HUES64 (cell line): ENCODE results near the gene OR4F15.

Experiments used
- H3K27ac ChIP-seq: 2 replicates; pipeline ENCODE4 v1.7.0; 2013; ENCODE audit warnings: low read depth, low read length, inconsistent platforms
- H3K27me3 ChIP-seq: 2 replicates; pipeline ENCODE4 v1.6.1; 2013; ENCODE audit warnings: mild to moderate bottlenecking, low read length; ENCODE audit not compliant: insufficient read depth
- H3K36me3 ChIP-seq: 2 replicates; pipeline ENCODE4 v1.6.1; 2013; ENCODE audit warnings: mild to moderate bottlenecking, low read length; ENCODE audit not compliant: insufficient read depth
- H3K4me1 ChIP-seq: 2 replicates; pipeline ENCODE4 v1.6.1; 2013; ENCODE audit warnings: mild to moderate bottlenecking, low read length, moderate library complexity; ENCODE audit not compliant: insufficient read depth
- H3K4me3 ChIP-seq: 2 replicates; pipeline ENCODE4 v1.5.1; 2013; ENCODE audit warnings: mild to moderate bottlenecking, low read length, moderate library complexity
- H3K9ac ChIP-seq: 2 replicates; pipeline ENCODE4 v1.6.1; 2013; ENCODE audit warnings: mild to moderate bottlenecking, low read depth, low read length
- H3K9me3 ChIP-seq: 2 replicates; pipeline ENCODE4 v1.6.1; 2013; ENCODE audit warnings: low read depth, low read length; ENCODE audit not compliant: insufficient read depth
- WGBS: fragments of 150-250, 120-280 bp; methylation state at CpG from one replicate; pipeline ENCODE4 v1.1.7; 2013; ENCODE audit warnings: missing lambda C conversion rate; 5-methylcytosine and 5-hydroxymethylcytosine counted together

OR4F15 gene

DNA sequence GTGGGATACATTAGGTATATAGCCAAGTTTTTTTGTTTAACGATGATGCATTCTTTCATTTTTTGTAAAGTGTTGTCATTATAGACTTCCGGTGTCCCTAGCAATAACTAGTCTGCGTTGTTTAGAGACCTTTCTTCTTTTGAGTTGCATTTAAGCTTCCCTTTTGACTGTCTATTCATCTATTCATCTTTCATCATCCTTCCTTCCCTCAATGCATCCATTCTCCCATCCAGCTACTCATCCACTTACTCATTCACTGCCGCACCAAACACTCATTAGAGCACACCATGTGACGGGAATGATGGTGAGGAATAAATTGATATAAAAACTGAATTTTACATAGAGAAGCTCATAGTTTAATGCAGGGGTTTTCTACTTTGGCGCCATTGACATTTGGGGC lies 32.9 kb downstream of the OR4F15 start:
- H3K36me3 ChIP-seq = no peaks in the 10 kb centered on the region
- H3K4me3 ChIP-seq = no peak overlapping the region
- no peak overlapping the region for H3K9ac ChIP-seq
- no peaks in the 10 kb centered on the region for H3K9me3 ChIP-seq
- WGBS = 90% methylated on average over 5 of the region's 6 CpGs
- H3K4me1 ChIP-seq = no peaks in the 10 kb centered on the region; the same call in 1 of the 2 replicates
- 0 out of 2 replicates have a peak, but pooled peaks cover 4% of the 10 kb centered on the region for H3K27me3 ChIP-seq
- H3K27ac ChIP-seq = no peak overlapping the region

DNA sequence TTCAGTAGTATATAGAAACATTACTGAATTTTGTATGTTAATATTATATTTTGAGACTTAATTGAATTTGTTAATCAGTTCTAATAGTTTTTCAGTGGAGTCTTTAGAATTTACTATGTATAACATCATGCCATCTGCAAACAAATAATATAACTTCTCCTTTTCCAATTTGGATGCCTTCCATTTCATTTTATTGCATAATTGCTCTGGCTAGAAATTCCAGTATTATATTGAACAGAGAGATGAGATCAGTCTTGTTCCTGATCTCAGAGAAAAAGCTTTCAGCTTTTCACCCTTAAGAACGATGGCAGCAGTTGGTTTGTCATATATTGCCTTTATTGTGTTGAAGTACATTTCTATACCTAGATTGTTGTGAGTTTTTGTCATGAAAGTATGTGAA lies 40.4 kb downstream of the OR4F15 start:
- Histone ChIP-seq H3K27ac (no peak overlapping the region), H3K4me1 (no peaks in the 10 kb centered on the region), H3K4me3 (no peak overlapping the region), H3K9ac (no peak overlapping the region), H3K9me3 (no peaks in the 10 kb centered on the region), H3K27me3 (0 out of 2 replicates have a peak, but pooled peaks cover 1% of the 10 kb centered on the region), H3K36me3 (no peaks in the 10 kb centered on the region)
- WGBS = 91% methylated on average over 1 of the region's 1 CpG
